B cell (primary cell): ENCODE data around the gene INO80C.

Experiments used
- CTCF ChIP-seq: fragments of 200-600 bp; IDR thresholded peaks from one replicate; pipeline ENCODE4 v1.8.0; 2022; ENCODE audit warnings: antibody characterized with exemption, mild to moderate bottlenecking
- EZH2 ChIP-seq: IDR thresholded peaks from 2 replicates; pipeline ENCODE4 v1.6.1; 2012; ENCODE audit warnings: borderline replicate concordance, low read depth, mild to moderate bottlenecking, moderate library complexity, low read length; ENCODE audit not compliant: insufficient read depth, poor library complexity, severe bottlenecking

- TF ChIP-seq CTCF: no peak
- TF ChIP-seq EZH2: no peak
Measured at GRCh38 chr18:35507623-35508022, 9.9 kb upstream of the INO80C start.
